Hematopoietic multipotent progenitor cell treated with erythropoietin and hydrocortisone succinate and interleukin-3 and kit ligand, for 6 days (in vitro differentiated cells): ENCODE data around the gene ZNF708.
"Not testable (repeated sequence)": the region's sequence is repeated elsewhere in the genome, so short reads cannot be mapped to it uniquely, and the experiment has no call there.

ENCODE experiments used
- DNase-seq: peaks from one replicate; pipeline ENCODE4 v3.0.0-alpha.2; 2015

ZNF708 gene

GRCh38 chr19:21259421-21260124, 69.6 kb downstream of the ZNF708 start:
- DNase-seq = not testable (repeated sequence)

GRCh38 chr19:21256722-21257121, 72.5 kb downstream of the ZNF708 start:
- DNase-seq = peak; percentile 39
